Right atrium auricular region (tissue), 2 donors: ENCODE measurements around the gene PYDC2. TPM values are rescaled to one million over a fixed set of nuclear protein-coding genes. Genes with fewer than 3 reads are reported as not detected.
A peak's percentile ranks its signal among the peaks of the same experiment; 100 is the strongest.

Experiments used
- DNase-seq: peaks from one replicate; pipeline ENCODE4 v3.0.0-alpha.2; 2019; ENCODE audit warnings: low spot score
- H3K27ac ChIP-seq, 2 donors: fragments of 200-600 bp; sonication (generic); 1 replicate in 1 of 2; 2 replicates in 1 of 2; pipeline ENCODE4 v1.5.1; 2016 to 2019
- H3K27me3 ChIP-seq, 2 donors: fragments of 200-600 bp; sonication (generic); one replicate each; pipeline versions ENCODE4 v1.5.1 to v1.6.0; 2017 to 2019
- H3K36me3 ChIP-seq: fragments of 200-600 bp; sonication (generic); one replicate; pipeline ENCODE4 v1.5.1; 2016
- H3K4me1 ChIP-seq, 2 donors: fragments of 200-600 bp; sonication (generic); one replicate each; pipeline versions ENCODE4 v1.5.1 to v1.6.0; 2017 to 2019
- H3K4me3 ChIP-seq, 2 donors: fragments of 200-600 bp; sonication (generic); 1 replicate in 1 of 2; 2 replicates in 1 of 2; pipeline ENCODE4 v1.5.1; 2017 to 2019; ENCODE audit warnings: mild to moderate bottlenecking in 1 of 2, moderate library complexity in 1 of 2
- H3K9me3 ChIP-seq, 2 donors: fragments of 200-600 bp; sonication (generic); one replicate each; pipeline ENCODE4 v1.5.1; 2019
- CTCF ChIP-seq, 2 donors: fragments of 200-600 bp; sonication (generic); IDR thresholded peaks; one replicate each; pipeline ENCODE4 v1.5.1; 2019; ENCODE audit warnings: antibody characterized with exemption in 2 of 2
- total RNA-seq, 2 donors: library from RNA; depleted of rRNA; stranded (reverse); fragments of >200 nt; gene quantifications; one replicate each; pipeline ENCODE4 v1.1.0, GENCODE V29; 2016

PYDC2 gene
- total RNA-seq, 2 donors from 2014 or later = not detected

DNA sequence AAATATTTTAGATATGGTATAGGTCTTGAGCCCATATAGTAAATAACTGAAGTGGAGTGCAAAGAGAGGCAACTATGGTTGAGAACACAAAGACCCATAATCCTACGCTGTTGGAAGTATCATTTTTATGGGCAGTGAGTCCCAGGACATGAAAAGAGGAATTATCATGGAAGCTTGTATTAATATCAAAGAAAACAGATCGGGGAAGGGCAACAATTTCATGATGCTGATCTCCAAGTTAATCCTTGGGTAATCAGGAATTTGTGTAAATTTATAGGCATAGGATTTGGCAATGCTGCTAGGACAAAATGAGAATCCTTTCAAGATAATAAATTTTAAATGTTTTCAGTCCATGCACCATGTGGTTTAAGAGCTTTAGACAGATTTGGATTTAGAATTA is 40.2 kb upstream of the PYDC2 start:
- Histone ChIP-seq H3K4me3 (no peak overlapping the region), H3K9me3 (no peaks in the 10 kb centered on the region), H3K27ac (no peak overlapping the region), H3K27me3 (no peaks in the 10 kb centered on the region), H3K36me3 (no peaks in the 10 kb centered on the region), H3K4me1 (no peaks in the 10 kb centered on the region)
- no peak for DNase-seq
- no peak for TF ChIP-seq CTCF (IDR thresholded peaks at IDR 0.05)

GRCh38 chr3:191424881-191425280 is 36.1 kb upstream of the PYDC2 start:
- Histone ChIP-seq H3K36me3 (no peaks in the 10 kb centered on the region), H3K4me3 (peak overlapping the region in 1 of 2 donors; percentile 9), H3K9me3 (no peaks in the 10 kb centered on the region), H3K27me3 (no peaks in the 10 kb centered on the region), H3K27ac (no peak overlapping the region), H3K4me1 (no peaks in the 10 kb centered on the region)
- no peak for DNase-seq
- TF ChIP-seq CTCF (IDR thresholded peaks at IDR 0.05) = no peak

GRCh38 chr3:191425322-191425734 is 35.6 kb upstream of the PYDC2 start:
- no peak for TF ChIP-seq CTCF (IDR thresholded peaks at IDR 0.05)
- DNase-seq = no peak
- H3K27me3 ChIP-seq = no peaks in the 10 kb centered on the region
- peak overlapping the region in 1 of 2 donors; percentile 9 for H3K4me3 ChIP-seq
- H3K27ac ChIP-seq = no peak overlapping the region
- H3K4me1 ChIP-seq = no peaks in the 10 kb centered on the region
- H3K36me3 ChIP-seq = no peaks in the 10 kb centered on the region
- H3K9me3 ChIP-seq = no peaks in the 10 kb centered on the region

GRCh38 chr3:191426311-191426710 is 34.7 kb upstream of the PYDC2 start:
- H3K9me3 ChIP-seq = no peaks in the 10 kb centered on the region
- no peaks in the 10 kb centered on the region for H3K27me3 ChIP-seq
- H3K4me3 ChIP-seq = no peak overlapping the region
- no peak for TF ChIP-seq CTCF (IDR thresholded peaks at IDR 0.05)
- no peak overlapping the region for H3K27ac ChIP-seq
- no peaks in the 10 kb centered on the region for H3K36me3 ChIP-seq
- no peak for DNase-seq
- H3K4me1 ChIP-seq = no peaks in the 10 kb centered on the region

- no peak for DNase-seq
- H3K4me3 ChIP-seq = no peak overlapping the region
- H3K9me3 ChIP-seq = peaks cover 0 to 3% of the 10 kb centered on the region in 2 donors
- H3K27me3 ChIP-seq = no peaks in the 10 kb centered on the region
- no peaks in the 10 kb centered on the region for H3K4me1 ChIP-seq
- no peak overlapping the region for H3K27ac ChIP-seq
- no peaks in the 10 kb centered on the region for H3K36me3 ChIP-seq
- TF ChIP-seq CTCF (IDR thresholded peaks at IDR 0.05) = no peak
These were observed 32.8 kb upstream of the PYDC2 start for GRCh38 chr3:191428177-191428576.

GRCh38 chr3:191430103-191430502 is 30.9 kb upstream of the PYDC2 start:
- TF ChIP-seq CTCF (IDR thresholded peaks at IDR 0.05) = no peak
- Histone ChIP-seq H3K27ac (no peak overlapping the region), H3K4me3 (no peak overlapping the region)

More at GRCh38 chr3:191430103-191430502, 30.9 kb upstream of the PYDC2 start:
- Histone ChIP-seq H3K4me1 (no peaks in the 10 kb centered on the region), H3K9me3 (peaks cover 0 to 3% of the 10 kb centered on the region in 2 donors), H3K27me3 (no peaks in the 10 kb centered on the region), H3K36me3 (no peaks in the 10 kb centered on the region)
- no peak for DNase-seq
